Neural cell (in vitro differentiated cells): ENCODE data around the gene SOCS7. TPM values are rescaled to one million over a fixed set of nuclear protein-coding genes. Genes with fewer than 3 reads are reported as not detected.

Experiments
- H2AFZ ChIP-seq: fragments of 200-600, 300-800 bp; sonication (generic), shearing (Covaris generic); 2 replicates; pipeline ENCODE4 v1.6.0; 2014; ENCODE audit warnings: low read depth, mild to moderate bottlenecking, antibody characterized with exemption, low read length, moderate library complexity
- H3F3A ChIP-seq: fragments of 200-600 bp; shearing (Covaris generic); 2 replicates; pipeline ENCODE4 v1.6.1; 2016; ENCODE audit warnings: mild to moderate bottlenecking, moderate library complexity, mixed read lengths, antibody characterized with exemption, low read length; ENCODE audit not compliant: insufficient read depth, poor library complexity, severe bottlenecking
- H3K27ac ChIP-seq: fragments of 200-600, 300-800 bp; sonication (generic), shearing (Covaris generic); 2 replicates; pipeline ENCODE4 v1.5.1; 2014; ENCODE audit warnings: mild to moderate bottlenecking, low read length, moderate library complexity
- H3K27me3 ChIP-seq: fragments of 300-800, 200-600 bp; sonication (generic), shearing (Covaris generic); 2 replicates; pipeline ENCODE4 v1.6.0; 2014; ENCODE audit warnings: mild to moderate bottlenecking, low read depth, low read length, moderate library complexity; ENCODE audit not compliant: insufficient read depth
- H3K36me3 ChIP-seq: fragments of 300-800, 200-600 bp; sonication (generic), shearing (Covaris generic); 2 replicates; pipeline ENCODE4 v1.5.1; 2014; ENCODE audit warnings: mild to moderate bottlenecking, antibody characterized with exemption, low read length, moderate library complexity; ENCODE audit not compliant: insufficient read depth
- H3K4me2 ChIP-seq: fragments of 300-800, 200-600 bp; sonication (generic), shearing (Covaris generic); 2 replicates; pipeline ENCODE4 v1.6.0; 2014; ENCODE audit warnings: mild to moderate bottlenecking, low read length
- H3K4me3 ChIP-seq: fragments of 300-800, 200-600 bp; sonication (generic), shearing (Covaris generic); 2 replicates; pipeline ENCODE4 v1.5.1; 2014; ENCODE audit warnings: mild to moderate bottlenecking, low read length, moderate library complexity
- H3K79me2 ChIP-seq: fragments of 200-600 bp; shearing (Covaris generic); replicated peaks from 2 replicates; pipeline ENCODE4 v1.6.0; 2014; ENCODE audit warnings: mild to moderate bottlenecking, low read length, moderate library complexity; ENCODE audit not compliant: insufficient read depth
- H3K9ac ChIP-seq: fragments of 300-800, 200-600 bp; sonication (generic), shearing (Covaris generic); 2 replicates; pipeline ENCODE4 v1.6.1; 2016; ENCODE audit warnings: mild to moderate bottlenecking, low read length, mixed read lengths
- H3K9me2 ChIP-seq: fragments of 200-600 bp; shearing (Covaris generic); 2 replicates; pipeline ENCODE4 v1.6.1; 2016; ENCODE audit warnings: mild to moderate bottlenecking, low read length, mixed read lengths; ENCODE audit not compliant: insufficient read depth
- H3K9me3 ChIP-seq: fragments of 200-600, 300-800 bp; sonication (generic), shearing (Covaris generic); 2 replicates; pipeline ENCODE4 v1.6.1; 2016; ENCODE audit warnings: mild to moderate bottlenecking, mixed run types, low read length, moderate library complexity, mixed read lengths
- H4K20me1 ChIP-seq: fragments of 200-600 bp; shearing (Covaris generic); 2 replicates; pipeline ENCODE4 v1.6.1; 2016; ENCODE audit warnings: mild to moderate bottlenecking, mixed run types; ENCODE audit not compliant: insufficient read depth
- EZH2 ChIP-seq: fragments of 200-600, 300-800 bp; shearing (Covaris generic), sonication (generic); IDR thresholded peaks from 2 replicates; pipeline ENCODE4 v1.6.1; 2014; ENCODE audit warnings: antibody characterized with exemption, low read length, borderline replicate concordance, mild to moderate bottlenecking; ENCODE audit not compliant: insufficient read depth, poor library complexity, severe bottlenecking
- MXI1 ChIP-seq: fragments of 450-650 bp; conservative IDR thresholded peaks from 2 replicates; pipeline ENCODE4 v1.6.1; 2014; ENCODE audit warnings: antibody characterized with exemption, mild to moderate bottlenecking; ENCODE audit not compliant: poor library complexity, severe bottlenecking
- POLR2AphosphoS5 ChIP-seq: IDR thresholded peaks from 2 replicates; pipeline ENCODE4 v1.6.1; 2012
- RAD21 ChIP-seq: fragments of 450-650 bp; conservative IDR thresholded peaks from 2 replicates; pipeline ENCODE4 v1.6.1; 2014; ENCODE audit warnings: antibody characterized with exemption, mild to moderate bottlenecking, moderate library complexity
- REST ChIP-seq: IDR thresholded peaks from 2 replicates; pipeline ENCODE4 v1.6.1; 2012; ENCODE audit warnings: borderline replicate concordance
- SMC3 ChIP-seq: fragments of 450-650 bp; conservative IDR thresholded peaks from 2 replicates; pipeline ENCODE4 v1.6.1; 2014; ENCODE audit warnings: antibody characterized with exemption, mild to moderate bottlenecking, moderate library complexity; ENCODE audit not compliant: poor library complexity
- TAF1 ChIP-seq: IDR thresholded peaks from 2 replicates; pipeline ENCODE4 v1.6.1; 2012; ENCODE audit warnings: low read depth
- polyA plus RNA-seq: library from polyadenylated mRNA; depleted of rRNA; stranded (reverse); fragments of >200 nt; gene quantifications from 2 replicates; pipeline ENCODE4 v1.2.3, GENCODE V29; 2014
- TF ChIP-seq, protein P1 (sequence below): fragments of 450-650 bp; IDR thresholded peaks from 2 replicates; pipeline ENCODE4 v1.5.1; 2014; ENCODE audit warnings: antibody characterized with exemption, mild to moderate bottlenecking, moderate library complexity; ENCODE audit not compliant: poor library complexity, severe bottlenecking

SOCS7 gene
- polyA plus RNA-seq, 1 donor from 2014 or later = 23.7 TPM

DNA sequence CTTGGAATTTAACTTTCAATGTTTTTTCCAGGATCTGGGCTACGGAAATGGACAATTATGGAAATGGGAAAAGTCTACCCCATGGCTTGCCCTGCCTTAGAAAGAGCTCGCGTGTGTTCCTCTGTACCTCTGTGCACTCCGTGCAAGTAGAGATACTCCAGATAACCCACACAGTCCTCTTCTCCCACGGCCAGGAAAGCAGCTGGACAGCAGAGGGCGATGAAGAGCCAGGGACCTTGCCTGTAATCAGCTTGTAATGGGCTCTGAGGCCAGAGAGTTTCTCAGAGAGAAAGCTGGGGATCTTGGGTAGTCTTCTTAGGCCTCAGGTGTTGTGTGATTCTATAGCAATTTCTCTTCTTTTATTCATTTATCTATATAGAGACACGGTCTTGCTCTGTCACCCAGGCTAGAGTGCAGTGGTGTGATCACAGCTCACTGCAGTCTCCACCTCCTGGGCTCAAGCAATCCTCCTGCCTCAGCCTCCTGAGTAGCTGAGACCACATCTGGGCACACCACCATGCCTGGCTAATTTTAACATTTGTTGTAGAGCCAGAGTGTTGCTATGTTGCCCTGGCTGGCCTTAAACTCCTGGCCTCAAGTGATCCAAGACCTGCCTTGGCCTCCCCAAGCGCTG, 2.4 kb upstream of the SOCS7 start:
- H3K36me3 ChIP-seq = no peaks in the 10 kb centered on the region
- no peaks in the 10 kb centered on the region for H3K9me2 ChIP-seq
- H3F3A ChIP-seq = no peaks in the 10 kb centered on the region
- no peak overlapping the region for H2AFZ ChIP-seq
- no peak overlapping the region for H3K27ac ChIP-seq
- no peak overlapping the region for H3K4me3 ChIP-seq
- H3K9ac ChIP-seq = no peak overlapping the region
- H4K20me1 ChIP-seq = peaks cover 4% of the 10 kb centered on the region
- no peaks in the 10 kb centered on the region for H3K27me3 ChIP-seq
- H3K79me2 ChIP-seq = peaks cover 17% of the 10 kb centered on the region
- TF ChIP-seq REST (no peak), RAD21 (peak; percentile 79), SMC3 (peak; percentile 92), POLR2AphosphoS5 (no peak)
- TF ChIP-seq, protein P1, sequence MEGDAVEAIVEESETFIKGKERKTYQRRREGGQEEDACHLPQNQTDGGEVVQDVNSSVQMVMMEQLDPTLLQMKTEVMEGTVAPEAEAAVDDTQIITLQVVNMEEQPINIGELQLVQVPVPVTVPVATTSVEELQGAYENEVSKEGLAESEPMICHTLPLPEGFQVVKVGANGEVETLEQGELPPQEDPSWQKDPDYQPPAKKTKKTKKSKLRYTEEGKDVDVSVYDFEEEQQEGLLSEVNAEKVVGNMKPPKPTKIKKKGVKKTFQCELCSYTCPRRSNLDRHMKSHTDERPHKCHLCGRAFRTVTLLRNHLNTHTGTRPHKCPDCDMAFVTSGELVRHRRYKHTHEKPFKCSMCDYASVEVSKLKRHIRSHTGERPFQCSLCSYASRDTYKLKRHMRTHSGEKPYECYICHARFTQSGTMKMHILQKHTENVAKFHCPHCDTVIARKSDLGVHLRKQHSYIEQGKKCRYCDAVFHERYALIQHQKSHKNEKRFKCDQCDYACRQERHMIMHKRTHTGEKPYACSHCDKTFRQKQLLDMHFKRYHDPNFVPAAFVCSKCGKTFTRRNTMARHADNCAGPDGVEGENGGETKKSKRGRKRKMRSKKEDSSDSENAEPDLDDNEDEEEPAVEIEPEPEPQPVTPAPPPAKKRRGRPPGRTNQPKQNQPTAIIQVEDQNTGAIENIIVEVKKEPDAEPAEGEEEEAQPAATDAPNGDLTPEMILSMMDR = peak; percentile 85
- H3K9me3 ChIP-seq = no peaks in the 10 kb centered on the region
- no peak overlapping the region for H3K4me2 ChIP-seq

- H3K27ac ChIP-seq = no peak overlapping the region
- peaks cover 4% of the 10 kb centered on the region for H4K20me1 ChIP-seq
- H3K9me2 ChIP-seq = no peaks in the 10 kb centered on the region
- no peak for TF ChIP-seq EZH2
- TF ChIP-seq TAF1 = no peak
- no peak for TF ChIP-seq REST
- TF ChIP-seq SMC3 = no peak
- TF ChIP-seq POLR2AphosphoS5 = no peak
- no peak for TF ChIP-seq RAD21
- no peak for TF ChIP-seq MXI1
- no peaks in the 10 kb centered on the region for H3F3A ChIP-seq
- no peak overlapping the region for H3K9ac ChIP-seq
- H3K4me3 ChIP-seq = no peak overlapping the region
- no peaks in the 10 kb centered on the region for H3K36me3 ChIP-seq
- no peaks in the 10 kb centered on the region for H3K9me3 ChIP-seq
- H3K4me2 ChIP-seq = no peak overlapping the region
- peaks cover 25% of the 10 kb centered on the region for H3K79me2 ChIP-seq
- no peaks in the 10 kb centered on the region for H3K27me3 ChIP-seq
- H2AFZ ChIP-seq = no peak overlapping the region
Measured at GRCh38 chr17:38350035-38350434, 1.6 kb upstream of the SOCS7 start.
